SU-DHL-6 (cell line): ENCODE measurements around the gene ARMC9.

Experiments used
- H2AFZ ChIP-seq: fragments of 200-600 bp; sonication (generic); 2 replicates; pipeline ENCODE4 v1.6.1; 2014; ENCODE audit warnings: low read depth, mild to moderate bottlenecking, moderate library complexity, mixed read lengths, antibody characterized with exemption, low read length; ENCODE audit not compliant: severe bottlenecking
- H3F3A ChIP-seq: fragments of 200-600 bp; shearing (Covaris generic); 2 replicates; pipeline ENCODE4 v1.6.0; 2016; ENCODE audit warnings: antibody characterized with exemption, mild to moderate bottlenecking; ENCODE audit not compliant: insufficient read depth
- H3K27ac ChIP-seq: fragments of 200-600 bp; sonication (generic); 2 replicates; pipeline ENCODE4 v1.5.1; 2016; ENCODE audit warnings: low read depth, mild to moderate bottlenecking, low read length, moderate library complexity, mixed read lengths
- H3K27me3 ChIP-seq: fragments of 200-600 bp; sonication (generic), shearing (Covaris generic); 2 replicates; pipeline ENCODE4 v1.6.0; 2014; ENCODE audit warnings: mild to moderate bottlenecking, low read length
- H3K36me3 ChIP-seq: fragments of 200-600 bp; sonication (generic); 2 replicates; pipeline ENCODE4 v1.6.1; 2014; ENCODE audit warnings: mild to moderate bottlenecking, low read length, mixed read lengths
- H3K4me2 ChIP-seq: fragments of 300-600, 200-600 bp; shearing (Covaris generic), sonication (generic); 2 replicates; pipeline ENCODE4 v1.6.0; 2014; ENCODE audit warnings: low read length, low read depth, mild to moderate bottlenecking; ENCODE audit not compliant: poor library complexity, severe bottlenecking
- H3K4me3 ChIP-seq: fragments of 200-600 bp; sonication (generic); 2 replicates; pipeline ENCODE4 v1.5.1; 2014; ENCODE audit warnings: antibody characterized with exemption, low read length, mild to moderate bottlenecking, mixed read lengths; ENCODE audit not compliant: insufficient read depth, poor library complexity, severe bottlenecking
- H3K79me2 ChIP-seq: fragments of 200-600 bp; sonication (generic); 2 replicates; pipeline ENCODE4 v1.6.1; 2014; ENCODE audit warnings: mild to moderate bottlenecking, low read length, moderate library complexity; ENCODE audit not compliant: insufficient read depth
- H3K9ac ChIP-seq: fragments of 200-600 bp; sonication (generic); 2 replicates; pipeline ENCODE4 v1.7.0; 2014; ENCODE audit warnings: mild to moderate bottlenecking, low read length
- H3K9me2 ChIP-seq: fragments of 200-600 bp; sonication (generic); replicated peaks from 2 replicates; pipeline ENCODE4 v1.6.1; 2014; ENCODE audit warnings: low read length; ENCODE audit not compliant: insufficient read depth
- H3K9me3 ChIP-seq: fragments of 200-600 bp; sonication (generic); 2 replicates; pipeline ENCODE4 v1.6.1; 2014; ENCODE audit warnings: low read length, mixed read lengths; ENCODE audit not compliant: insufficient read depth
- H4K20me1 ChIP-seq: fragments of 200-600 bp; sonication (generic); 2 replicates; pipeline ENCODE4 v1.6.1; 2014; ENCODE audit warnings: low read depth, mild to moderate bottlenecking, antibody characterized with exemption, low read length, moderate library complexity, mixed read lengths
- EZH2phosphoT487 ChIP-seq: fragments of 200-600 bp; sonication (generic), shearing (Covaris generic); conservative IDR thresholded peaks from 2 replicates; pipeline ENCODE4 v1.6.1; 2018; ENCODE audit warnings: mild to moderate bottlenecking, antibody characterized with exemption, low read length, moderate library complexity, mixed read lengths
- TF ChIP-seq, protein P1 (sequence below): fragments of 200-600 bp; sonication (generic); IDR thresholded peaks from one replicate; pipeline ENCODE4 v1.5.1; 2017; ENCODE audit warnings: antibody characterized with exemption, mild to moderate bottlenecking, low read length, moderate library complexity; ENCODE audit not compliant: insufficient read depth, poor library complexity, severe bottlenecking

Gene ARMC9

DNA sequence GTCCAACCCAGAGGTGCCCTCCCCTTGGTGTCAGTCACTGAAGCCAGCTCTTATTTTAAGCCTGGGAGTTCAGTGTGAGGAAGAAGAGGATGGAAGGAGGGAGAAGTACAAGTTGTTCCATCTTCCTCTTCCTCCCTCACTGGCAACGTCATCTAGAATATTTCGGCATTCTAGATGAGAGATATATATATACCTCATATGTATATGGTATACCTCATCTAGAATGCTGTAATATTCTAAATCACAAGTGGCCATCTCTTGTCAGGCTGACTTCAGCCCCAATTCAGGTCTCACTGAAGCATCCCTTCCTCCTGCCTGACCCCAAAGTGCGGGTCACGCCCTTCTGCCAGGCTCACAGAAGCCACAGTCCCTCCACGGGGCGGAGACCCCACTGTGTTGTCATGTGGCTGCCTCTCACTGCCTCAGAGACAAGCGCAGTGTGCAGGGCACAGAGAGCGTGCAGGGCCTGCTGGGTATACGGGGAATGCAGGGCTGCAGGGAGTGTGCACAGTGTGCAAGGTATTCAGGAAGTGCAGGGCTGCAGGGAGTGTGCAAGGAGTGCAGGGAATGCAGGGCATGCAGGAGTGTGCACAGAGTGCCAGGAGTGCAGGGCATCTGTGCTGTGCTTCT is 164.2 kb downstream of the ARMC9 start:
- H3K79me2 ChIP-seq = no peaks in the 10 kb centered on the region

GRCh38 chr2:231364061-231364460 is 165.6 kb downstream of the ARMC9 start:
- no peak overlapping the region for H3K4me2 ChIP-seq
- H3F3A ChIP-seq = no peaks in the 10 kb centered on the region
- H3K27ac ChIP-seq = no peak overlapping the region
- no peaks in the 10 kb centered on the region for H4K20me1 ChIP-seq
- no peak overlapping the region for H3K4me3 ChIP-seq
- no peak overlapping the region for H3K9ac ChIP-seq
- TF ChIP-seq EZH2phosphoT487 = no peak
- TF ChIP-seq, protein P1, sequence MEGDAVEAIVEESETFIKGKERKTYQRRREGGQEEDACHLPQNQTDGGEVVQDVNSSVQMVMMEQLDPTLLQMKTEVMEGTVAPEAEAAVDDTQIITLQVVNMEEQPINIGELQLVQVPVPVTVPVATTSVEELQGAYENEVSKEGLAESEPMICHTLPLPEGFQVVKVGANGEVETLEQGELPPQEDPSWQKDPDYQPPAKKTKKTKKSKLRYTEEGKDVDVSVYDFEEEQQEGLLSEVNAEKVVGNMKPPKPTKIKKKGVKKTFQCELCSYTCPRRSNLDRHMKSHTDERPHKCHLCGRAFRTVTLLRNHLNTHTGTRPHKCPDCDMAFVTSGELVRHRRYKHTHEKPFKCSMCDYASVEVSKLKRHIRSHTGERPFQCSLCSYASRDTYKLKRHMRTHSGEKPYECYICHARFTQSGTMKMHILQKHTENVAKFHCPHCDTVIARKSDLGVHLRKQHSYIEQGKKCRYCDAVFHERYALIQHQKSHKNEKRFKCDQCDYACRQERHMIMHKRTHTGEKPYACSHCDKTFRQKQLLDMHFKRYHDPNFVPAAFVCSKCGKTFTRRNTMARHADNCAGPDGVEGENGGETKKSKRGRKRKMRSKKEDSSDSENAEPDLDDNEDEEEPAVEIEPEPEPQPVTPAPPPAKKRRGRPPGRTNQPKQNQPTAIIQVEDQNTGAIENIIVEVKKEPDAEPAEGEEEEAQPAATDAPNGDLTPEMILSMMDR = no peak
- no peaks in the 10 kb centered on the region for H3K9me2 ChIP-seq
- no peaks in the 10 kb centered on the region for H3K79me2 ChIP-seq
- H3K9me3 ChIP-seq = no peaks in the 10 kb centered on the region
- no peaks in the 10 kb centered on the region for H3K36me3 ChIP-seq
- H3K27me3 ChIP-seq = no peaks in the 10 kb centered on the region
- H2AFZ ChIP-seq = no peak overlapping the region

More for the DNA sequence above, 164.2 kb downstream of the ARMC9 start:
- Histone ChIP-seq H3K9me3 (no peaks in the 10 kb centered on the region), H3K4me3 (no peak overlapping the region), H2AFZ (peak overlapping the region; percentile 98), H4K20me1 (no peaks in the 10 kb centered on the region), H3K4me2 (peak overlapping the region; percentile 42), H3F3A (no peaks in the 10 kb centered on the region), H3K9ac (peak overlapping the region; percentile 46), H3K9me2 (no peaks in the 10 kb centered on the region), H3K36me3 (no peaks in the 10 kb centered on the region), H3K27me3 (no peaks in the 10 kb centered on the region), H3K27ac (peak overlapping the region; percentile 49)
- TF ChIP-seq, protein P1 = peak; percentile 7
- no peak for TF ChIP-seq EZH2phosphoT487

DNA sequence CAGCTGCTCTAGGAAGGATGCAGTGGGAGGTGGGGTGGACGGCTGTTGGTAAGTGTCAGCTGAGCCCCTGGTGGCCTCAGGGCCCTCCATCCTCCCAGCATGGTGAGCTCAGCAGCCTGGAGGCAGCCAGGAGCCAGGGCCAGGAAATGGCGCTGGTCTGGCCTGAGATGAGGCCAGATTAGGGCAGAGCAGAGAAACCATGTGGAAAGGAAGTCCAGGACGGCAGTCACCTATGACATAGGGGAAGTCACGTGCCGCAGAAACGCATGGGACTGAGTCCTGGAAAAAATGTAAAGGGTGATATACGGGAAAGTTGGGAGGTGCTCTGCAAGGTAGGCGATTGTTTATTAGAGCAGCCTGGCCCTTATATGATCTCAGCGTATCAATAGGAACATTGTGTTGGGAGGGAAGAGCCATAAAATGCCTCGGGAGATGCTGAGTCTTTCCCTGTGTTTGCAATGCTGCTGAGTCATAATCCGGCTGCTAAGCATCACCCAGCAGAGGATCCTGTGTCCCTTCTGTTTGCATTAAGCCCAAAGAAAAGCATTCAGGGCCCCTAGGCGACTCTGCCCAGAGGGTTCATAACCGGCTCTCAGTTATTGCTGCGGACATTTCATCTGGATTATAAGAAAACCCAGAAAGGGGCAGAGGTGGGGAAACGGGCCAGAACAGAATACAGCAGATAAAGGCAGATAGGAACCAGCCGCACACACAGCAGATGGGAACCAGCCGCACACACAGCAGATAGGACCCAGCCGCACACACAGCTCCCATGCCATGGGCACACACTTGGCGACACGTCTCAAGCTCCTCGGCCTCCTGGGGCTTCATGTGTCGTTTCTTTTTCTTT is 166.8 kb downstream of the ARMC9 start:
- H3K4me2 ChIP-seq = no peak overlapping the region
- TF ChIP-seq EZH2phosphoT487 = no peak
- TF ChIP-seq, protein P1 = no peak
- H2AFZ ChIP-seq = no peak overlapping the region
- H3K9me3 ChIP-seq = no peaks in the 10 kb centered on the region
- no peaks in the 10 kb centered on the region for H3K36me3 ChIP-seq
- no peaks in the 10 kb centered on the region for H4K20me1 ChIP-seq
- H3K27me3 ChIP-seq = no peaks in the 10 kb centered on the region
- H3F3A ChIP-seq = no peaks in the 10 kb centered on the region
- no peak overlapping the region for H3K4me3 ChIP-seq
- no peaks in the 10 kb centered on the region for H3K9me2 ChIP-seq
- no peak overlapping the region for H3K9ac ChIP-seq
- H3K79me2 ChIP-seq = no peaks in the 10 kb centered on the region
- no peak overlapping the region for H3K27ac ChIP-seq
